ENCODE measurements around the gene ANGPTL8. TPM values are rescaled to one million over a fixed set of nuclear protein-coding genes. Genes with fewer than 3 reads are reported as not detected.

ANGPTL8 gene
- total RNA-seq, 3 donors from 2014 or later = not detected

DNA sequence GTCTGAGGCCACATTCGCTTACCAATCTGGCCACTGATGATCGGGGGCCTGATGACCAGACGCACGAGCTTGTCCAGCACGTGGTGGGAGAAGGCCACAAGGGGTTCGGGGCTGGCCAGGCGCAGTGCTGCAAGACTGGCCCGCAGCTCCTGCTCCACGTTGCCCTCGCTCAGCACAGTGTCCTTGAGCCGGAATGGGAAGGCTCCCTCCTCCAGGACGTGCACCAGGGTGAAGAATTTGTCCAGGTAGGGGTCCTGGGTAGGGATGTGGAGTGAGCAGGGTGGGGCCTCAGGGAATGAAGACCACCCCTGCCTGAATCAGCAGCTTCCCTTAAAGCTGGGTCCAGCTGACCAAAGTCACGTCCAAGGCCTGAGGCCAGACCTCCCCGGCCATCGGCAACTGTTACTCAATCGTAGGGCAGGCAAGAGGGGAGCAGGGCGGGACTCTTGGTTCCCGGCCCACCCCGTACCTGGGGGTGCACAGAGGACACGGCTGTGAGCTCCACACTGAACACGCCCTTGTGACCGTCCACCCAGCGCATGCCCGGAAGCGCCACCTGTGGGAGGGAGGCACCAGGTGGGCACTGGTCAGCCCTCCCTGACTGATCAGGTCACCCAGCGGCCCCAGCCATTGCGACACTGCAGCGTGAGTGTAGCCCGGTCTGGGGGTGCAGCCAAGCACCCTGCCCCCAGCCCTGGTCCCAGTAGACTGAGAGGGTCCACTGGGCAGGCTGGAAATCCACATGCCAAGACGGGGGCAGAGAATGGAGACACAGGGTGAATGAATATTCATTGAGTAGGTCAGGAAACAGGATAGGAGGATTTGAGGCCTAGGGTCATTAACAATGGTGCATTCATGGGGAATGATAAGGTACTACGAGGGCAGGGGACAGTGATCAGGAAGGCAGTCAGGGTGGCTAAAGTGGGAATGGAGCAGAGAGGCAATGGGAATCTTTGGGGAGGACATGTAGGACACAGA is 2.8 kb upstream of the ANGPTL8 start:
- DNase-seq (no peak), ATAC-seq (peak; percentile 13)
- no peaks in the 10 kb centered on the region for H3K36me3 ChIP-seq (ENCODE audit: low read depth)
- TF ChIP-seq, protein P1, sequence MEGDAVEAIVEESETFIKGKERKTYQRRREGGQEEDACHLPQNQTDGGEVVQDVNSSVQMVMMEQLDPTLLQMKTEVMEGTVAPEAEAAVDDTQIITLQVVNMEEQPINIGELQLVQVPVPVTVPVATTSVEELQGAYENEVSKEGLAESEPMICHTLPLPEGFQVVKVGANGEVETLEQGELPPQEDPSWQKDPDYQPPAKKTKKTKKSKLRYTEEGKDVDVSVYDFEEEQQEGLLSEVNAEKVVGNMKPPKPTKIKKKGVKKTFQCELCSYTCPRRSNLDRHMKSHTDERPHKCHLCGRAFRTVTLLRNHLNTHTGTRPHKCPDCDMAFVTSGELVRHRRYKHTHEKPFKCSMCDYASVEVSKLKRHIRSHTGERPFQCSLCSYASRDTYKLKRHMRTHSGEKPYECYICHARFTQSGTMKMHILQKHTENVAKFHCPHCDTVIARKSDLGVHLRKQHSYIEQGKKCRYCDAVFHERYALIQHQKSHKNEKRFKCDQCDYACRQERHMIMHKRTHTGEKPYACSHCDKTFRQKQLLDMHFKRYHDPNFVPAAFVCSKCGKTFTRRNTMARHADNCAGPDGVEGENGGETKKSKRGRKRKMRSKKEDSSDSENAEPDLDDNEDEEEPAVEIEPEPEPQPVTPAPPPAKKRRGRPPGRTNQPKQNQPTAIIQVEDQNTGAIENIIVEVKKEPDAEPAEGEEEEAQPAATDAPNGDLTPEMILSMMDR (IDR thresholded peaks at IDR 0.05) = no peak
- H3K4me1 ChIP-seq (ENCODE audit: low read depth) = no peaks in the 10 kb centered on the region
- intact Hi-C loops (cut with DNase I, micrococcal nuclease) = no loop called here
- H3K4me3 ChIP-seq = no peak overlapping the region
- no peaks in the 10 kb centered on the region for H3K9me3 ChIP-seq

GRCh38 chr19:11237321-11237720 is 2.1 kb upstream of the ANGPTL8 start:
- Histone ChIP-seq H3K9me3 (no peaks in the 10 kb centered on the region), H3K36me3 (ENCODE audit: low read depth) (no peaks in the 10 kb centered on the region), H3K4me3 (no peak overlapping the region), H3K4me1 (ENCODE audit: low read depth) (no peaks in the 10 kb centered on the region)
- intact Hi-C loops (cut with DNase I, micrococcal nuclease) = no loop called here
- ATAC-seq (no peak), DNase-seq (no peak)
- TF ChIP-seq, protein P1 (IDR thresholded peaks at IDR 0.05) = no peak

DNA sequence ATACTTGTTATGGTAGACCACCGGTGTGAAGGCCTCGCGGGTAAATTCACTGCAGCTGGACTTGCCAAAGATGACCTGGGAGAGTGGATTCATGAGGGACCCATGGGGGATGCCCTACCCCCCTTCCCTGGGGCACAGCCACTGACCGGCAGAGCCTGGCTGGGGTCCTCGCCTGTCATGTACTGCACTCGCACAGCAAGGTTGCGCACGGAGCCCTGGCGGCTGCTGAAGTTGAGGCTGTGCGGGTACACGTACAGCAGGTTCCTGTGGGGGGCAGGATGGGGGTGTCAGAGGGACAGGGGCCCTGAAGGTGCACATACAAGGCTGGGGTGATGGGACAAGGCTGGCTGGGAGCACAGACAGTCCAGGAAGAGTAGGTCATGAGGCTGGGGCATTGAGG is 1.4 kb upstream of the ANGPTL8 start:
- TF ChIP-seq, protein P1 (IDR thresholded peaks at IDR 0.05) = no peak
- no peak overlapping the region for H3K4me3 ChIP-seq
- ATAC-seq (no peak), DNase-seq (no peak)
- H3K4me1 ChIP-seq (ENCODE audit: low read depth) = no peaks in the 10 kb centered on the region
- no peaks in the 10 kb centered on the region for H3K9me3 ChIP-seq
- H3K36me3 ChIP-seq (ENCODE audit: low read depth) = no peaks in the 10 kb centered on the region
- intact Hi-C loops (cut with DNase I, micrococcal nuclease) = no loop called here

- Histone ChIP-seq H3K36me3 (ENCODE audit: low read depth) (no peaks in the 10 kb centered on the region), H3K4me3 (no peak overlapping the region), H3K9me3 (no peaks in the 10 kb centered on the region), H3K4me1 (ENCODE audit: low read depth) (no peaks in the 10 kb centered on the region)
- intact Hi-C loops (cut with DNase I, micrococcal nuclease) = no loop called here
- ATAC-seq (no peak), DNase-seq (no peak)
- TF ChIP-seq, protein P1 (IDR thresholded peaks at IDR 0.05) = no peak
Observed at GRCh38 chr19:11238781-11239376, 540 bp upstream of the ANGPTL8 start.

DNA sequence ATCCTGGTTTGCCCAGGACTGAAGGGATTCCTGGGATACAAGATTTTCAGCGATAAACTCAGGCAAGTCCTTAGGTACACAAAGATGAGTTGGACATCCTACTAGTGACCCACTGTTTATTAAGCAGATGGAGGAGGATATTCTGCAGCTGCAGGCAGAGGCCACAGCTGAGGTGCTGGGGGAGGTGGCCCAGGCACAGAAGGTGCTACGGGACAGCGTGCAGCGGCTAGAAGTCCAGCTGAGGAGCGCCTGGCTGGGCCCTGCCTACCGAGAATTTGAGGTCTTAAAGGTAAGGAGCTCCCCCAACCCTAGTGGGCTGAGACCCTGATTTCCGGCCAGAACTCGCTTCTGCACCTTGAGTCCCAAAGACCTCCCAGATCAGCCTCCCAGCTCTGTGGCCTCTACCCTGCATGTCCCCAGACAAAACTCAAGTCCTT is 607 bp downstream of the ANGPTL8 start:
- ATAC-seq = no peak
- intact Hi-C loops (cut with DNase I, micrococcal nuclease) = no loop called here
- Histone ChIP-seq H3K4me3 (no peak overlapping the region), H3K36me3 (ENCODE audit: low read depth) (no peaks in the 10 kb centered on the region), H3K9me3 (no peaks in the 10 kb centered on the region), H3K4me1 (ENCODE audit: low read depth) (no peaks in the 10 kb centered on the region)
- TF ChIP-seq, protein P1 (IDR thresholded peaks at IDR 0.05) = no peak
- no peak for DNase-seq

All from mucosa of descending colon (tissue), 3 donors.